NCI-H1105 treated with DMSO at 0.1 percent for 48 hours (cell line): ENCODE data around the gene TGFBR2.

Experiments used
- DNase-seq: peaks from one replicate; lab custom pipeline; 2025; lab: John Stamatoyannopoulos, UW

TGFBR2 gene

DNA sequence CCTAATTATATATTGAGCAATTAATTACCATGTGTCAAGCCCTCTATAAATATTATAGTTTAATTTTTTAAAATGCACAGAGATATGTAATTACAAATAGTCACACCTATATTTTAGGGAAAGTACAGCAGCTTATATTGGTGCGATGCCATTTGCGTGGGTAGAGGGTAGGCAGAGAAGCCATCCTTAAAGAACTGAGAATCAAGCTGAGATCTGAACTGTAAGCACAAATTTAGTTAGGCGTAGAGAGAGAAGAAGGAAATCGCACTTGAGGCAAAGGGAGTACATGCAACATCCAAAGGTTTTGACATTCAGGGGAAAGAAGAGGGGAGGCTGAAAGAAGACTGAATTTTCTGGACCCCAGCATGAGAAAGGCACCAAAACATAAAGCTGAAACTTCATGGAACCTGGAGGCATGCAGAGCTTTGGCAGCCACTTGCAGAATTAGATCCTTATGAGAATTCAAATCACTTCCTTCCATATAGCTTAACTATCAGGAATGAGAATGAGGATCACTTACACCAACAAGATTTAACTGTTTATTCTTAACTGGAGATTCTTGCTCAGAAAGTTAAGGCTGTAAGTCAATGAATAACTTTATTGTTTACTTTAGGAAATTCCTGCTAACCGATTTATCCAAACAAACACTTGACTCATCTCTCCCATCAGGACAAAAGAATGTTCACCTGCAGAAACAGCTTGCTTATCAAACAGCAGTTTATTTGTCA, 114.3 kb downstream of the TGFBR2 start:
- no peak for DNase-seq

DNA sequence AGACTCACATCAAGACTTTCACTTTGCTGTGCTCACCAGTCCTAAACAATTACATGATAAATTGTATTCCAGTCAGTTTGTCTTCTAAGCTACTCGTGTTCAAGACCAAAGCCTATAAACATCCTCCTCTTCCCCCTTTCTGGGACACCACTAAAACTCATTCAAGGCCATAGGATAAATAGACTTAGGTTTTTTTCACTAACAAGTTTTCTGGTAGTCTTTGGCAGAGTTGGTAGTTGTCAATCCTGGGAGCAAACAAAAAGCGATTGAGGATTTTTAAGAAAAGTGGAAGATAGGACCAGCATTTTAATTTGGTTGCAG, 114.9 kb downstream of the TGFBR2 start:
- no peak for DNase-seq

DNA sequence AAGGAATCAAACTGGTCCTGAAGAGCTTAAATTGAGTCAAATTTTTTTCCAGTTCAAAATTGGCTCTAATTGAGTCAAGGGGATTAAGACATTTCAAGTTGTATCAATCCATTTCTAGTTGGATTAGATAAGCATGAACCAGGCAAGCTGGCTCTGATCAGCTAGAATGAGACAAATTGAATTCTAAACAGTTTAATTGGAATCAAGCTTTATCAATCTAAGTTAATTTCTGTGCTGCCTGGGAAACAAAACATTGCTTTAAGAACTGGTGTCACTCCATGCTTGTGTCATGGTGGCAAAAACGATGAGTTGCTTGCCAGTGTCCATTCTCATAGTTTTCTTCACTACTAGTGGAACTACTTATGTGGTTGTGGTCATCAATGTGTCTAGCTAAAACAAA, 116.8 kb downstream of the TGFBR2 start:
- DNase-seq, result no peak

DNA sequence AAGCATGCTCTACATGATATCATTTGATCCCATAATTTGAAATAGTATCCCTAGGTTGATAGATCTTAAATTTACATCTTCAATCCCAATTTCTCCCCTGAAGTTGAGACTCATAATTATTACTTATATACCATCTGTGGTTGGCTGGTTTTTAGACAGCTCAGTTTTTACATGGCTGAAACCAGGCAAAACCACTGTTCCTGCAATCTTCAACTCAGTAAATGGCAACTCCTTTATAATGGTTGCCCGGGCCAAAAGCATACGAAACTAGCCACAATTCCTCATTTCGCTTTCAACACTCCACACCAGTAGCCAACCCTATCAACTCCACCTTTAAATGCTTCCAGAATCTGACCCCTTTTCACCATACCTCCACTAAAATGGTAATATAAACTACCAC, 118.5 kb downstream of the TGFBR2 start:
- DNase-seq, result no peak

DNA sequence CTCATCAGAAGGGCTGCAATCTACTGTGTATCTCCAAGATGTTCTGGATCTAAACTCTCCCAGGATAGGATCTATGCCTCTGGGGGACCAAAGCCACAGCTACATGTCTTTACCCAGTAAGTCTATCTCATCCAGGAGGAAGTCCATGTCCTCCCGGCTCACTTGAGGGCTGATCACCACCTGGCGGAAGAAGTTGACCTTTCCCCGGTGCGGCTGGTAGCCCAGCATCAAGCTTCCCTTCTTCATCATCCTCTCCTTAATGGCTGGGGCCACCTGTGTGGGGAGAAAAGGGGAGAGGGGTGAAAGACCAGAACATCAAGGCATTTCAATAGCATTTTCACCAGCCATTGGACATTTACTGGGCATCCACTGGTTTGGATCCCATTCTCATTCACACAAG, 121.7 kb downstream of the TGFBR2 start:
- DNase-seq, result no peak

DNA sequence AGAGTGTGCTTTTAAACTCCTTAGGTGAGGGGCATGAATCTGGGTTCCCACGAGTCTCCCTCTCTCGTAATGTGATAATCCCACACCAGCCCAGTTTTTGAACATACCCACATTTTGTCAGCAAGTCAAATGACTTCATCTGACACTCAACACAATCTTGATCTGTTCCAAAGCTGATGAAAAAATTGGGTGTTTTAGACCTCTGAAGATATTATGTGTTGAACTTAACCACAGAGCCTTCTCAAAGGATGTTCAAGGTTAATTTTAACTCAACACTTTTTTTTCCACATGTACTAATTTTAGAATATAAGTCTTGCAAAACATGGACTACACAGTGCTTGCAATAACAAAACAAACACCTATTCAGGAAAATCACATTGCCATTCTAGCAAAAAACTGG, 123.1 kb downstream of the TGFBR2 start:
- DNase-seq, result no peak

DNA sequence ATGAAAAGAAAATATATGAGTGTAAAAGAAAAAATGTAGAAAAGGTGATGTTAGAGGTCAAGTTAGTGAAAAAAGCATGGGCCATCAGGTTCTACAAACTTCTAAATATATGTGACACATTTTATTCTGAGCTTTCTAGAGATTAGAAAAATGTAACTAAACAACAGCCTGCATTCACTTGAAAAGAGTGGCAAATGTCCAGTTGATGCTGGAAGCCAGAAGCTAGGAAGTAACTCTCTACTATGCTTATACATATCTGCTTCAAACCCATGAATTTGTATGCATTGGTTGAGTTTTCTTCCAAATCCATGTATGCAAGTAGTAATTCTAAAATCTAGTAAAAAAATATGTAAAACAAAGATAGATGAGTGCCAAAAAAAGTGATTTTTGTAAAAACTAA, 123.5 kb downstream of the TGFBR2 start:
- no peak for DNase-seq

DNA sequence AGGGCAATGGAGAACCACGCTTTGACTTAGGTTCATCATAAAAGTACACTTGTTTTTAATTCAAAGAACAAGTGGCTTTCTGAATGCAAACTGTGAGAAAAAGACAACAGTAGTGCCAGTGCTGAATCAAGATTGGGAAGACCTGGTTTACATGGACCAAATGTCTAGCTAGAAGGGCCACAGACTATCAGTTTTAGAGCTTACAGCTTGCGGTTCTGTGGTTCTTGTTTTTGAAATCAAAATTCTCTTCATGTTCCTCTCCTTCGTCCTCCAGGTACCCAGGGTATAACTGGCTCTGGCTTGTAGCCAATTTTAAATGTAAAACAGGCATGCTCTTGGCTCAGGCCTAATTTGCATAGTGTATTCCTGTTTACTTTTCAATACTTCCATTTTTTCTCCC, 124.6 kb downstream of the TGFBR2 start:
- DNase-seq, result no peak

DNA sequence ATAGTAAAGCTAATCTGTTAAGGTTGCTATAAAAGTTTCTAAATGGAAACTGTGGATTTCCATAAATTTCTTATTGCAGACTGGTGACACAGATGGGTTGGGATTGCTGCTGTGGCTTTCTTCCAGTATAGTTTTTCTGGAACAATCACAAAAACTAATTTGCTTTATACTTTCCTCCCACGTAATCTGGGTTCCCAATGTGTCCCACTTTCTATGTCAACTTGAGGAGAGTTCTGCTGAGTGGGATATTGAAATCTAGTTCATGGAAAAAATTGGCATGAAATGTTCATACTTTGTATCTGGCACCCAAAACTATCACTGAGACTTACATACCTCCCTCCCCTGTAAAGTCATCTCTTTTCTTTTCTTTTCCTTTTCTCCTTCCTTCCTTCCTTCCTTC, 126.8 kb downstream of the TGFBR2 start:
- DNase-seq, result no peak

DNA sequence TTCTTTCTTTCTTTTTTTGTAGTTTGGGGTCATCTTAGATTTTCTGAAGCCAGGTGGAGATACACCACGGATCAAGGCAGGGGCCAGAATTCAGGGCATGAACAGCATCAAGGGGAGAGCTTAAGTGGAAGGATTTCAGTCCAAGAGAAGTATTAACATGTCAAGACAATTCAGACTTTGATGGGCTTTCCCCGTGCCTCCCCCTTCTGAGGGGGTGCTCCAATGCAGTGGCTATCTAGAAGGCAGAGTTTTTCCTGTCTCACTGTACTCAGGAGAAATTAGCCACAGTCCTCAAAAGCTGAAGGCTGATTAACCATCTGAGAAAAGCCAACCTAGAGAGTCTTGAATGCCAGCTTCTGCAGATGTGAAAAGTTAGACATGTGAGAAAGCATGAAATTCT, 127.3 kb downstream of the TGFBR2 start:
- no peak for DNase-seq

DNA sequence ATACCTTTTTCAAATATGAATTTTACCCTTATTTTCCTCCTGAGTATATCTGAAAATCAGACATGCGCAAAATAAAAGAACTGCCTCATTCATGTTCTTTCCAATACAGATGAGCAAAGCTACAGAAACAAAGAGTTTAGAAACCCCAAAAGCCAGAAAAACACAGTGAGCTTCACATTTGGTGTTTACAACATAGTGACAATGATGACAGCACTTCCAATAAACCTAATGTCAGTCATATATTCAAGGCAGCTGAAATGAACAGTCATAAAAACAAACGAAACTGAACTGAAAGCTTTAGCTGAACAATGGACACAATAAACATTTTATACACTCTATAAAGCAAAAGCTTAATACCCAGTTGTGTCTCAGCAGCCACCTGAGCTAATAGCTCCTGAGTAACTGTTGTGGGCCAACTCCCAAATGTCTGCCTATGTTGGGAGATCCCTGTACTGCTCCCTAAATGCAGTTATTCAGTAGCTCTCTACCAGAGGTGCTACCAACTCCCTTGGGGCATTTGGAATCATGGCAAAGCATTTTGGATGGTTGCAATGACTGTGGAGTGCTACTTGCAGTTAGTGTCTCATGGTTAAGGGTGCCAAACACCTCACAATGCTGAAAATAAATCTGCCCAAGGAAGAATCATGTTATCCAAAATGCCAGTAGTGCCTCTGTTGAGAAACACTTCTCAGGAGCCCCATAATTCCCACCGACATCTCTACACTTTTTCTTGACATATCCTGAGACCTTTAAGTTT, 131.5 kb downstream of the TGFBR2 start:
- DNase-seq, result no peak

DNA sequence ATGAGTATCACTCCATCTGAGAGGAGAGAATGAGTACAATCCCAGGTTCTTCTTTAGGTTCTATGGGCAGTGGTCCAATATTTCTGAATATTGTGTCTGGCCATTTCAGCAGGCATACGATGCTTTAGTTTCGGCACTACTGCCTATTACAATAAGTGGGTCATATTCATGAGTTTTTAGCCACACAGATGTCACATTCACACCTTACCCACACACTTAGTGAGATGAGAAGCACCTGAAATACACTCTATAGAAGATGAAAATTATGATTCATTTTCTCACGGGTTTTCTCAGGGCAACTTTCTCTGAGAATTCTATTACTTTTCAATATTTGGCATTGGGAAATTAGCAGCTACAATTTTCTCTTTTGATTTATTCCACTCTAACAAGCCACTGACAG, 132.2 kb downstream of the TGFBR2 start:
- no peak for DNase-seq

DNA sequence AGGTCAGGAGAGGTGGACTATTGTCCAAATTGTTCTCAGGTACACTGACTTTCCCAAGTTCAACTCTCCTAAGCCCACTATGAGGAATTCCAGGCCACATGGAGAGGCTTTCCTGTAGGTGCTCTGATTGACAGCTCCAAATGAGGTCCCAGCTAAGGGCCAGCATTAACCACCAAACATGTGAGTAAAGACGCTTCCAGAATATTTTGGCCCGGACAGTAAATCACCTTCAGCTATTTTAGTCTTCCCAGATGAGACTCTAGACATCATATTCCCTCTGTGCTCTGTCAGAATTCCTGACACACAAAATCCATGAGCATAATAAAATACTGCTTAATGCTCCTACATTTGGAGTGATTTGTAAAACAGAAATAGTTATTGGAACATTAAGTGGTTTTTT, 135.5 kb downstream of the TGFBR2 start:
- no peak for DNase-seq

DNA sequence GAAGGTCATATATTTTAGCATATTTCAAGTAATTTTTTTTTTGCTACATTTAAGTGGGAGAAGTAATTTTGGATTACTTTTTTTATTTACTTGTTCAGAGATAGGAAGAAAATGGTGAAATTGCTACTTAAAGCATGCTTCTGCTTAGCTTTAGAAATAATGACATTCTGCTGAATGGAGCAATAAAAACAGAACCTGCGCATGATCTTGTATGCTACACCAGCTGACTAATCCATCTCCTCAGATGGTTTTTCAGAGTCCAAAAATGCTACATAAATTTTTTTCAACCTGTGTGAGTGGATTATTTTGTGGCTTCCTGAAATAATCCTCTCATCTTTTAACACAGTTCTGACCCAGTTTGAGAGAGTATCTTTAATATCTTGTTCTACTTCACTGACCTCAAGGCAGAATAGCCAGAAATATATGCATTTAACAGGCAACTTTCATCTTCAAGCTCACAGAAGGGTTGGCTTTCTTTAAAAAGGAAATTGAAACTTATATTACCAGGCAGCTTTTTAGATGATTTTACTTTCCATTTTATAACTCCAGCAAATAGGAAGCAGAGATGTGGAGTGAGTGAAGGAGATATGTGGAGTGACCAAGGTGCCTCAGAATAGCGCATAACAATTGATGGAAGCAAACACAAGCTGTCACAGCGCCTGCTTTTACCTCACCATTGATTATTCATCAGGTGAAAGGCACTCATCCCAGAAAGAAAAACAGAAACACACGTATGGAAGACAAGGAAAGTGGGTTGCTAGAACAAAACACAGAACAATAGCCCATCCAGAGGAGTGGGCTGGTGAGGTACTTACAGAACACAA, 136.6 kb downstream of the TGFBR2 start:
- DNase-seq, result no peak
